Measurements from ENCODE around the gene GABBR1. TPM values are rescaled to one million over a fixed set of nuclear protein-coding genes. Genes with fewer than 3 reads are reported as not detected.
"Not testable (repeated sequence)": the region's sequence is repeated elsewhere in the genome, so short reads cannot be mapped to it uniquely, and the experiment has no call there.

GABBR1 gene
- total and polyA plus RNA-seq, 5 donors = 34.8 to 40.0 (median 36.8) TPM

DNA sequence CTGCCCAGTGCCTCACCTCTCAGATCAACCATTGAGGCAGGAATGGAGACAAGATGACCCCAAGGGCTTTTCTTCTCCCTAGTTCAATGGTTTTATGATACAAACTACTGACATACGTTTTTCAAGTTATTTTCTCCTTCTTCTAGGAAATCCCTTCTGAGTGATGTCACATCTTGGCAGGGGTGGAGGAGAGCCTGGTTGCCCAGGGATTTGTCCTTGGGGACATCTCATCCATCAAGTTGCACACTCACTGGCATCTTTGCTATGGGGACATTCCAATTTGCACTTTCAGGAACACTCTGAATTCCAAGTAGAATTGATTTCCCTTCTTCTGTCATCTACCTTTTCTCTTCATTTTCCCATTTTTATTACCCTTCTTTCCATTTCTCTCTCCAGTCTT lies 38.0 kb upstream of the GABBR1 start:
- H3K4me1 ChIP-seq (ENCODE audit: control insufficient read depth, insufficient read depth, low read length) = no peaks in the 10 kb centered on the region
- WGBS = 30% methylated on average over 1 of the region's 1 CpG
- intact Hi-C loops (cut with DNase I) = no loop called here
- no peak for ATAC-seq
- no peaks in the 10 kb centered on the region for H3K27me3 ChIP-seq (ENCODE audit: control insufficient read depth, insufficient read depth)
- no peak overlapping the region for H3K4me3 ChIP-seq (ENCODE audit: low read length)
- DNase-seq = no peak
- no peaks in the 10 kb centered on the region for H3K9me3 ChIP-seq (ENCODE audit: control insufficient read depth, low read length)
- no peak overlapping the region for H3K27ac ChIP-seq (ENCODE audit: low read length)

DNA sequence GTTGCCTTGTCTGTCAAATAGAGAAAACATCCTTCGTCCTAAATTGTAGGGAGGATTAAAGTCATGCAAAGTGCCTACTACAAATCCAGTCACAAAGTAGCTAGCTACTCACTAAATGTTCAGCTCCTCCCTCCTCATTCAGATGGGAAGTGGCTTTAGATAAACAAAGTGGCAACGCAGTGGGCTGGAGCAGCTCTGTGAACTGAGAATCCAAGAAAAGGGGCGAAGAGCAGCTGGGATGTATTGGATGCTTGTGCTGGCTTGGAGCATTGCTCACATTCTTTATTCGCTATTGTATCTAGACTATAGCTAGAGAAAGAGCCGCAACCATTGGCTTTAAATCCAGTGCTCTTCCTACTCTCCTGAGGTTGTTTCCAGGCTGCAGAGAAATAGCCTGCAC lies 34.2 kb upstream of the GABBR1 start:
- DNase-seq = no peak
- no peak for ATAC-seq
- Histone ChIP-seq H3K9me3 (ENCODE audit: control insufficient read depth, low read length) (no peaks in the 10 kb centered on the region), H3K27ac (ENCODE audit: low read length) (no peak overlapping the region), H3K27me3 (ENCODE audit: control insufficient read depth, insufficient read depth) (no peaks in the 10 kb centered on the region), H3K4me1 (ENCODE audit: control insufficient read depth, insufficient read depth, low read length) (no peaks in the 10 kb centered on the region), H3K4me3 (ENCODE audit: low read length) (no peak overlapping the region)
- intact Hi-C loops (cut with DNase I) = no loop called here
- WGBS = 34% methylated on average over 5 of the region's 5 CpGs

DNA sequence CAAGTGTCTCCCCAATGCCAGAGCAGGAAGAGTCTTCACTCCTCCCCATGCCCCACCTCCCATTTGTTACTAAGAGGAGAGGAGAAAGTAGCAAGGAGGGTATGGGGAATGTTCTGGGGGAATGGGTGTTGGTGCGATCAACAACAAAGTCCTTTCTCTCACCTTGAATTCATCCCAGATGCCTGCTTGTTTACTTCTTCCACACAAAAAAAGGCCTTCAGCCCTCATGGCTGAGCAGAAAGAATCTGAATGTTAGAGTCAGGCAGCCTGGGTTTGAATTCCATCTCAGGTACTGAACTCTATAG lies 33.8 kb upstream of the GABBR1 start:
- H3K4me1 ChIP-seq (ENCODE audit: control insufficient read depth, insufficient read depth, low read length) = no peaks in the 10 kb centered on the region
- intact Hi-C loops (cut with DNase I) = no loop called here
- no peaks in the 10 kb centered on the region for H3K9me3 ChIP-seq (ENCODE audit: control insufficient read depth, low read length)
- no peak overlapping the region for H3K4me3 ChIP-seq (ENCODE audit: low read length)
- H3K27me3 ChIP-seq (ENCODE audit: control insufficient read depth, insufficient read depth) = no peaks in the 10 kb centered on the region
- no peak for ATAC-seq
- no peak overlapping the region for H3K27ac ChIP-seq (ENCODE audit: low read length)
- no peak for DNase-seq
- WGBS = 88% methylated on average over 1 of the region's 1 CpG

DNA sequence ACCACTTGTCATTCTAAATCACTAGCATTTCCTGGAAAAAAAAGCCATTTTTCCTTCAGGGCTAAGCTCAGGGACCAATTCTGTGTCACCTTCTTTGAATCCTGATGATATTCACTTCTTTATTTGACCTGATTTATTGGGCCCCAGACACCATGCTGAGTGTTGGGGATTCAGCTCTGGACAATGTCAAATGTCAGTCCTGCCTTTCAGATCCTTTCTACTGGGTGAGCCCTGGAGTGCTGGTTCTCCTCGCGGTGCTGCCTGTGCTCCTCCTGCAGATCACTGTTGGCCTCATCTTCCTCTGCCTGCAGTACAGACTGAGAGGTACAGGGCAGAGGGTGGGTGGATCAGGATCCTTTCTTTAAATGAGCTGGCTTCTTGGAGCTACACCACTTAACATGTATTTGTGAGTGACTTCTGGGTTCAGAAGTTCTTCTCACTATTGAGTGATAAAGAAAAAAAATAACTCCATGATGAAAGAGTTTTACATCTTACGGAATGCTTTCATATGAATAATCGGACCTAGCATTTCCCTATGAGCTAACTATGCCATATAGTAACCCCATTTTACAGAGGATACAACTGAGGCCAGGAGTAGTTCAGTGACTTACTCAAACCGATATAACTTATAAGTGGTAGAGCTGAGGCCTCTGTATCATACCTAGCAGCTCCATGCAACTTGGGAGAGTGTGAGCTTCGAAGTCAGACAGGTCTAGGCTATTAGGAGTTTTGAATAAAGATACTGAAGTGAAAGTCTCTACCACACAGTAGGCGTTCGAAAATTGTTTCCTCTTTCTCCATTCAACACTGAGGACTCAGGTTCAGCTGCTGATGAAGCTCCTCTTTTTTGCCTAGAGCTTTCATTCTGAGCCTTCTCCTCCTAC lies 33.2 kb upstream of the GABBR1 start:
- WGBS = 69% methylated on average over 8 of the region's 8 CpGs
- Histone ChIP-seq H3K4me1 (ENCODE audit: control insufficient read depth, insufficient read depth, low read length) (no peaks in the 10 kb centered on the region), H3K27me3 (ENCODE audit: control insufficient read depth, insufficient read depth) (no peaks in the 10 kb centered on the region), H3K27ac (ENCODE audit: low read length) (no peak overlapping the region), H3K4me3 (ENCODE audit: low read length) (no peak overlapping the region), H3K9me3 (ENCODE audit: control insufficient read depth, low read length) (no peaks in the 10 kb centered on the region)
- DNase-seq (no peak), ATAC-seq (no peak)
- intact Hi-C loops (cut with DNase I) = no loop called here

DNA sequence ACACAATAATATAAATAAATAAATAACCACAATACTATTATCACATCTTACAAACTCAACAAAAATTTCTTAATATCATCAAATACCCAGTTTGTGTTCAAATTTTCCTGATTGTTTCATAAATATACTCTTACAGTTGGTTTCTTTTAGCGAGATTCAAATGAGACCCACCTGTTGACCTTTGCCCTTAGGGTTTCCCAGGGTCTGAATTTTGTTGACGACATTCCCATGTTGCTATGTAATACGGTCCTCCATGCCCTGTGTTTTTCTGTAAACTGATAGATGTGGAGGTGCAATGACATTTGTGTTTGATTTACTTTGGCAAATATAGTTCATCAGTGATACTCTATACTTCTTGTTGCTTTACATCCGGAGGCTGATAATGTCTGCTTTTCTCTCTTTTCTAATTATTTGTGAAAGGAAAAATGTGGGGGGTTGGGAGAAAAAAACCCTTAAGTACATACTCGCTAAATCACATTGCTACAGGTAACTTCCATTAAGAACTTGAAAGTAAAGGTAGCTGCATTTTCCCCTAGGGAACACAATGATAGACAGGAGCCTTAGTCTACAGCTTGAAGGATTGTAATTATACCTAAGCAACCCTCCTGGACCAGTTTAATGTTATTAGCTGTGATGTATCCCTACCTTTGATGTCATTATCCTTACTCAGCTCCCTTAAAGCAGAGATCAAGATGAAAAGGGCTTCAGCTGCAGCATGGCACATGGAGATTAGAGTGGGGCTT lies 30.5 kb upstream of the GABBR1 start:
- H3K9me3 ChIP-seq (ENCODE audit: control insufficient read depth, low read length) = no peaks in the 10 kb centered on the region
- intact Hi-C loops (cut with DNase I) = no loop called here
- 69% methylated on average over 5 of the region's 5 CpGs for WGBS
- H3K4me3 ChIP-seq (ENCODE audit: low read length) = no peak overlapping the region
- no peaks in the 10 kb centered on the region for H3K27me3 ChIP-seq (ENCODE audit: control insufficient read depth, insufficient read depth)
- H3K27ac ChIP-seq (ENCODE audit: low read length) = no peak overlapping the region
- no peak for DNase-seq
- no peaks in the 10 kb centered on the region for H3K4me1 ChIP-seq (ENCODE audit: control insufficient read depth, insufficient read depth, low read length)
- no peak for ATAC-seq

DNA sequence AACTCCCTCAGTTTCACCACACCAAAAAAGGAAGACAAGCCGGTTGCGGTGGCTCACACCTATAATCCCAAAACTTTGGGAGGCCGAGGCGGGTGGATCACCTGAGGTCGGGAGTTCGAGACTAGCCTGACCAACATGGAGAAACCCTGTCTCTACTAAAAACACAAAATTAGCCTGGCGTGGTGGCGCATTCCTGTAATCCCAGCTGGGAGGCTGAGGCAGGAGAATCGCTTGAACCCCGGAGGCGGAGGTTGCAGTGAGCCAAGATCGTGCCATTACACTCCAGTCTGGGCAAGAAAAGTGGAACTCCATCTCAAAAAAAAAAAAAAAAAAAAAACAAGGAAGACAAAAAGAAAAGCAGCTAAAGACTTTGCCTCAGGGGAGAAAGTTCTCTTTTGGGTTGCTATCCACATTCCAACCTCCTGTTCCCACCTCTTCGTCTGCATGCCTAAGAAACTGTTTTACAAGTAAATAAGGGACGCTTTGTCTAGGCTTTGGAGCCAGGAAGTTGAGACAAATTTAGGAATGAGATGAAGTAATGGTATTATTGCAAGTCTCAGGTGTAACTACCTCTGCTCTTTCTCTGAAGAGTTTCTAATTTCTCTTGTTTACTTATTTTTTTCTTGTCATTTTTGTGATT lies 28.6 kb upstream of the GABBR1 start:
- WGBS = 57% methylated on average over 14 of the region's 14 CpGs
- H3K4me1 ChIP-seq (ENCODE audit: control insufficient read depth, insufficient read depth, low read length); H3K27me3 ChIP-seq (ENCODE audit: control insufficient read depth, insufficient read depth); DNase-seq; ATAC-seq; H3K27ac ChIP-seq (ENCODE audit: low read length); H3K4me3 ChIP-seq (ENCODE audit: low read length); intact Hi-C loops (cut with DNase I); H3K9me3 ChIP-seq (ENCODE audit: control insufficient read depth, low read length): not testable (repeated sequence)

DNA sequence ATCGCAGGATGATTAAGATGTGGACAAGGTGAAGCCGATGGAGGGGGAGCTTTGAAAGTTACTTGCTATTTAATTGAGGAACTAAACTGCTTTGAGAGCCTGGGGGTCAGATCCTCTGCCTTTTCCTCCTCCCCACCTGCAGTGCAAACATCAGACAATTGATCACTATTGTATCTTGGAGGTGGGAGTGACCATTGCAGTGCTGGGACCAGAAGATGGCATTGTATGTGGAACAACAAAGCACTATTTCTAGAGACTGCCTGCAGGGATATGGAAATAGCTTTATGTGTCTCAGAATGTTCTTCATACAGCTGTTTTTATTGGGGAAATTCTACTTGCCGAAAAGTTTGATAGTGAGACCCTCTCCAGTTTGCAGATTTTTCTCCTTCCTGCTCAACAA lies 28.1 kb upstream of the GABBR1 start:
- no peak for DNase-seq
- Histone ChIP-seq H3K4me3 (ENCODE audit: low read length) (no peak overlapping the region), H3K27ac (ENCODE audit: low read length) (no peak overlapping the region), H3K9me3 (ENCODE audit: control insufficient read depth, low read length) (no peaks in the 10 kb centered on the region), H3K27me3 (ENCODE audit: control insufficient read depth, insufficient read depth) (no peaks in the 10 kb centered on the region), H3K4me1 (ENCODE audit: control insufficient read depth, insufficient read depth, low read length) (no peaks in the 10 kb centered on the region)
- intact Hi-C loops (cut with DNase I) = no loop called here
- ATAC-seq = no peak
- 64% methylated on average over 3 of the region's 3 CpGs for WGBS

DNA sequence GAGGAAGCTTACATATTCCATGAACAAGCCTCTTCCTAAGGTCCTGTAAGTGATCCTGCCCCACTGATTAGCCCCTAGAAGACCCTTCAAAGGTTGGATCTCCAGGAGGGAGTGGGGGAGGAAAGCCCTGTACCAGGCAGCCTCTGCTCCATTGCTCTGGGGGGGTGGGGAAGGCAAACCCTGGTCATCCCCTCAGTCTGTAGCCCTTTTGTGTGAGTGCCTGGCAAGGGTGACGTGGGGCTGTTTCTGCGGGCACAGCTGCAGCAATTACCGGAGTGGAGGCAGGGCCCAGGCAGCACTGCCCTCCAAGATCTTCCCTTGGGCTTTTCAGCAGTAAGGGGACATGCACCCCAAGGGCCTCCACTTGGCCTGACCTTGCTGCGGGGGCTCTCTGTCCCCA lies 23.8 kb upstream of the GABBR1 start, which contains the start of gene MOG:
MOG (plus strand) TSS at position 295 of the 400 bp plus-strand sequence. CDS start 118 bp downstream, outside the sequence.
- intact Hi-C loops (cut with DNase I) = no loop called here
- DNase-seq (no peak), ATAC-seq (peak; percentile 10 to 19)
- no peaks in the 10 kb centered on the region for H3K4me1 ChIP-seq (ENCODE audit: control insufficient read depth, insufficient read depth, low read length)
- H3K4me3 ChIP-seq (ENCODE audit: low read length) = no peak within 1 kb of the TSS
- peak within 1 kb of the TSS; percentile 3 for H3K27ac ChIP-seq (ENCODE audit: low read length)
- H3K27me3 ChIP-seq (ENCODE audit: control insufficient read depth, insufficient read depth) = no peaks in the 10 kb centered on the region
- WGBS = 62% methylated on average over 4 of the region's 4 CpGs
- H3K9me3 ChIP-seq (ENCODE audit: control insufficient read depth, low read length) = no peaks in the 10 kb centered on the region

DNA sequence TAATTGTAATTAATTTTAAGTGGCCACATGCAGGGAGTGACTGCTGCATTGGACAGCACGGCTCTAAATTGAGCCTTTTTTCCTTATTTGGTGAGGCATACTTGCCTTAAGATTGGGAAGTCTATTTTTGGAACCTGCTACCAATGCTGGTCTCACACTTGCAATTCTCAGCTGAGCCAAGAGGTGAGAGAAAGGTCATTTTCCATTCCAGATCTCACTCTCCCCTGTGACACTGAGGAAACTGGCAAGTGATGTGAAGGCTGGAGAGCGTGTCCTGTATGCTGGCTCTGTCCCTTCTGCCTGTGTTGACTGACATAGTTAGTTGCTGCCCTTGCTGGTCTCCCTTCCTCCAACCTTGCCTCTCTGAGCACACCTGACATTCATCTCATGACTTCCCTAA lies 23.2 kb upstream of the GABBR1 start:
- DNase-seq = no peak
- WGBS = 9% methylated on average over 2 of the region's 2 CpGs

DNA sequence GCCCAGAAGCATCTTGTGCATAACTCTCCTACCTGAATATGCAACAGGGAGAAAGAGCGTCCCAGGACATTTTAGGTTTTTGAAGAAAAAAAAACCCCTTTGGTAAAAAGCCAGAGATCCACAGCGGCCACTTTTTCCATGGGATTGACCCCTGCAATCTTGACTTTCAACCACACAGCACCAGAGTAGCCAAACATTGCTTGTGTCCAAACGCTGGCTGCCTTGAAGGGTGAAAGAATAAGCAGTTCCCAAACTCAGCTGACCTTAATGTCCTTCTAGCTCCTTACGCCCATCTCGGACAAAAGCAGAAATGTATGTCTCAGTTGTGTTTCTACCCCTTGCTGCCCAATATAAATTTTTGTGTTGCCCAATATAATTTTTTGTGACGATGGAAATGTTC lies 22.7 kb upstream of the GABBR1 start:
- intact Hi-C loops (cut with DNase I) = no loop called here
- 45% methylated on average over 6 of the region's 6 CpGs for WGBS
- Histone ChIP-seq H3K4me1 (ENCODE audit: control insufficient read depth, insufficient read depth, low read length) (no peaks in the 10 kb centered on the region), H3K27me3 (ENCODE audit: control insufficient read depth, insufficient read depth) (no peaks in the 10 kb centered on the region), H3K27ac (ENCODE audit: low read length) (peak overlapping the region; percentile 97), H3K4me3 (ENCODE audit: low read length) (no peak overlapping the region), H3K9me3 (ENCODE audit: control insufficient read depth, low read length) (no peaks in the 10 kb centered on the region)
- ATAC-seq = peak in 1 of 2 donors; percentile 23
- no peak for DNase-seq

More for the DNA sequence above, 23.2 kb upstream of the GABBR1 start:
- intact Hi-C loops (cut with DNase I) = no loop called here
- no peak overlapping the region for H3K4me3 ChIP-seq (ENCODE audit: low read length)
- no peaks in the 10 kb centered on the region for H3K9me3 ChIP-seq (ENCODE audit: control insufficient read depth, low read length)
- no peaks in the 10 kb centered on the region for H3K27me3 ChIP-seq (ENCODE audit: control insufficient read depth, insufficient read depth)
- ATAC-seq = peak; percentile 84 to 90
- H3K27ac ChIP-seq (ENCODE audit: low read length) = no peak overlapping the region
- no peaks in the 10 kb centered on the region for H3K4me1 ChIP-seq (ENCODE audit: control insufficient read depth, insufficient read depth, low read length)

DNA sequence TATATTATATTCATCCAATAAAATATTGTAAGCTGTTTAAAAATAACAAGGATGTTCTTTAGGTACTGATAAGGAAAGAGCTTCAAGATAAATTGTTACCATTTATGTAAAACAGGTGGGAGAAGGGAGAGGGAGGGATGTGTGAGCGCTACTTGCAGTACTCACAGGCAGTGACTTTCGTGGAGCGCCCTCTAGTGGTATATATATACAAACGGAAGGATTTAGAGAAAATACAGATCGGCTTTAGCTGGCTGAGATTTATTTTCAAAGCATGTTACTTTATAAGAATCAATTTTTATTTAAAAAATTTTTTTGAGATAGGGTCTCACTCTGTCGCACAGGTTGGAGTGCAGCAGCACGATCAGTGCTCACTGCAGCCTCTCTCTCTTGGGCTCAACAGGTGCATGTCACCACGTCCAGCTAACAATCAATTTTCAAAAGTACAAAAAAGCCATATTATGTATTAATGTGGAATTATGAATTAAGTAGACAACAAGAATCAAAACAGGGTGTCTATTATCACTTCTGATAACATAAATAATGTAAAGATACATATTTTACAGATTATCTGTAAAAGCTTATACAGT lies 20.6 kb upstream of the GABBR1 start:
- WGBS = 12% methylated on average over 8 of the region's 8 CpGs
- Histone ChIP-seq H3K4me3 (ENCODE audit: low read length) (no peak overlapping the region), H3K27me3 (ENCODE audit: control insufficient read depth, insufficient read depth) (no peaks in the 10 kb centered on the region), H3K9me3 (ENCODE audit: control insufficient read depth, low read length) (no peaks in the 10 kb centered on the region), H3K27ac (ENCODE audit: low read length) (no peak overlapping the region), H3K4me1 (ENCODE audit: control insufficient read depth, insufficient read depth, low read length) (no peaks in the 10 kb centered on the region)
- intact Hi-C loops (cut with DNase I) = loop anchor here in 1 of 4 donors (5.0 kb wide), 1 partner anchor 34 kb away; no protein-coding TSS in a partner anchor
- ATAC-seq (no peak), DNase-seq (no peak)

Measured in right cardiac atrium (tissue), 5 donors.